Dermis microvascular lymphatic vessel endothelial cell (primary cell): ENCODE measurements around the gene FBL. TPM values are rescaled to one million over a fixed set of nuclear protein-coding genes. Genes with fewer than 3 reads are reported as not detected.
A peak's percentile ranks its signal among the peaks of the same experiment; 100 is the strongest.

Experiments
- DNase-seq, 2 donors: peaks; one replicate each; pipeline versions ENCODE4 v3.0.0 to v3.0.0-alpha.2; 2010; ENCODE audit warnings: low read depth in 2 of 2
- total RNA-seq: library from RNA; depleted of rRNA; stranded (reverse); fragments of >200 nt; gene quantifications from 2 replicates; pipeline ENCODE4 v1.2.1, GENCODE V29; 2014

The FBL gene
- total RNA-seq, 1 donor from 2014 or later: 231 TPM

- DNase-seq: no peak
Observed at GRCh38 chr19:39796000-39796498, 50.1 kb downstream of the FBL start.

- DNase-seq: no peak
Observed at GRCh38 chr19:39795001-39795400, 51.2 kb downstream of the FBL start.

GRCh38 chr19:39792999-39793546 lies 53.1 kb downstream of the FBL start:
- peak; percentile 52 to 74 for DNase-seq

GRCh38 chr19:39788244-39788643 lies 57.9 kb downstream of the FBL start:
- DNase-seq: no peak

Other genes with a start within 250 kb of the FBL start
- not detected in 2 replicates for gene LGALS13, start 243.9 kb downstream of the FBL start, total RNA-seq
- not detected in 2 replicates for gene LGALS16, start 190.5 kb downstream of the FBL start, total RNA-seq
- gene LGALS14, start 141.9 kb downstream of the FBL start, total RNA-seq: not detected in 2 replicates
- gene CLC, start 108.3 kb downstream of the FBL start, total RNA-seq: not detected in 2 replicates
- not detected in 2 replicates for gene LEUTX, start 67.5 kb downstream of the FBL start, total RNA-seq
- 9.2 and 16.1 TPM in 2 replicates for gene DYRK1B, start 12.2 kb downstream of the FBL start, total RNA-seq
- gene FCGBP, start 88.3 kb upstream of the FBL start, total RNA-seq: under 0.01 TPM in 2 replicates
- 79.2 and 96.2 TPM in 2 replicates for gene PSMC4, start 124.8 kb upstream of the FBL start, total RNA-seq
- 3.0 and 4.9 TPM in 2 replicates for gene ZNF546, start 150.7 kb upstream of the FBL start, total RNA-seq
- 6.7 and 8.3 TPM in 2 replicates for gene ZNF780B, start 209.9 kb upstream of the FBL start, total RNA-seq
- gene ZNF780A, start 244.6 kb upstream of the FBL start, total RNA-seq: 10.2 and 10.5 TPM in 2 replicates